Endodermal cell (in vitro differentiated cells): Measurements from ENCODE around the gene SHISA9. TPM values are rescaled to one million over a fixed set of nuclear protein-coding genes. Genes with fewer than 3 reads are reported as not detected.

Source experiments
- DNase-seq: peaks from one replicate; pipeline ENCODE4 v3.0.0-alpha.2; 2017
- H3K27ac ChIP-seq: 2 replicates; pipeline ENCODE4 v1.5.1; 2013; ENCODE audit warnings: mild to moderate bottlenecking, low read depth, low read length, moderate library complexity
- H3K27me3 ChIP-seq: 2 replicates; pipeline ENCODE4 v1.6.1; 2013; ENCODE audit warnings: mild to moderate bottlenecking, low read length, moderate library complexity; ENCODE audit not compliant: insufficient read depth, control insufficient read depth, poor library complexity, severe bottlenecking
- H3K36me3 ChIP-seq: 2 replicates; pipeline ENCODE4 v1.7.0; 2013; ENCODE audit warnings: mild to moderate bottlenecking, low read length, moderate library complexity; ENCODE audit not compliant: control insufficient read depth, insufficient read depth
- H3K4me1 ChIP-seq: one replicate; pipeline ENCODE4 v1.7.0; 2013; ENCODE audit warnings: low read length; ENCODE audit not compliant: control insufficient read depth, insufficient read depth
- H3K4me3 ChIP-seq: 2 replicates; pipeline ENCODE4 v1.5.1; 2013; ENCODE audit warnings: mild to moderate bottlenecking, low read length, moderate library complexity
- H3K9ac ChIP-seq: 2 replicates; pipeline ENCODE4 v1.6.1; 2013; ENCODE audit warnings: mild to moderate bottlenecking, low read length, moderate library complexity; ENCODE audit not compliant: poor library complexity, severe bottlenecking; ENCODE audit errors: extremely low read depth
- H3K9me3 ChIP-seq: 2 replicates; pipeline ENCODE4 v1.6.1; 2013; ENCODE audit warnings: mild to moderate bottlenecking, low read length, moderate library complexity; ENCODE audit not compliant: control insufficient read depth
- H3K27ac Mint-ChIP-seq: 2 replicates; pipeline ENCODE4 v1.8.0; 2020; ENCODE audit warnings: mixed read lengths
- H3K27me3 Mint-ChIP-seq: 2 replicates; pipeline ENCODE4 v1.8.0; 2021; ENCODE audit warnings: mild to moderate bottlenecking, mixed read lengths; ENCODE audit not compliant: insufficient read depth
- H3K36me3 Mint-ChIP-seq: 2 replicates; pipeline ENCODE4 v1.8.0; 2020; ENCODE audit warnings: low read depth, mixed read lengths
- H3K4me1 Mint-ChIP-seq: 2 replicates; pipeline ENCODE4 v1.8.0; 2020; ENCODE audit warnings: mixed read lengths
- H3K4me3 Mint-ChIP-seq: 2 replicates; pipeline ENCODE4 v1.8.0; 2020; ENCODE audit warnings: mild to moderate bottlenecking, moderate library complexity, mixed read lengths
- H3K9me3 Mint-ChIP-seq: 2 replicates; pipeline ENCODE4 v1.8.0; 2020; ENCODE audit warnings: mild to moderate bottlenecking, mixed read lengths
- WGBS, 2 experiments: methylation state at CpG; one replicate each; pipeline versions ENCODE4 v1.1.5 to v1.1.7; 2013; ENCODE audit warnings: missing lambda C conversion rate in 2 of 2, mixed read lengths in 1 of 2; ENCODE audit not compliant: insufficient coverage in 1 of 2, insufficient read length in 1 of 2; 5-methylcytosine and 5-hydroxymethylcytosine counted together
- total RNA-seq, 2 donors: library from RNA; stranded (reverse); fragmentation: NEBNext Ultra II Directional in 1 of 2; extraction: Animal tissue kit (Norgen Biotek cat#: 25700) in 1 of 2; gene quantifications; 2 replicates in 1 of 2; 3 replicates in 1 of 2; pipeline ENCODE4 v1.2.1, GENCODE V29; 2021
- TF ChIP-seq, protein P1 (sequence below): fragments of 200-600 bp; sonication (generic); conservative IDR thresholded peaks from 2 replicates; pipeline ENCODE4 v1.5.0; 2021; ENCODE audit warnings: antibody characterized with exemption, mild to moderate bottlenecking

SHISA9 gene
- total RNA-seq, 2 donors from 2014 or later, result 5.2 to 27.8 TPM

DNA sequence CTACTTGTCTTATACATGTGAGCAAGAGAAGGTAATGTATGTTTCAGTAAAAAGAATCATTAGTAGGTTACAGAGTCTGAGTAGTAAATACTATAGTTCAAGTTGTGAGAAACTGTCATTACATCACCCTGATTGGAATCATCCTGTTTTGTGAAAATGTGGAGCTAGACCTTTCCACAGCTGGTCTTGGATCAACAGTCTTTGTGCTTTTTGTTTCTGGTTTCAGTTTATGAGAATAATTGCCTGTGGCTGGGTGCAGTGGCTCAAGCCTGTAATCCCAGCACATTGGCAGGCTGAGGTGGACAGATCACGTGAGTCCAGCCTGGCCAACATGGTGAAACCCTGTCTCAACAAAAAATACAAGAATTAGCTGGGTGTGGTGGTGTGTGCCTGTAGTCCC is 19.7 kb upstream of the SHISA9 start:
- Histone ChIP-seq H3K4me3 (no peak overlapping the region), H3K9me3 (no peaks in the 10 kb centered on the region), H3K27ac (no peak overlapping the region), H3K27me3 (no peaks in the 10 kb centered on the region), H3K4me1 (no peaks in the 10 kb centered on the region), H3K36me3 (no peaks in the 10 kb centered on the region), H3K9ac (no peak overlapping the region)
- Mint-ChIP-seq H3K27me3 (peaks cover 2% of the 10 kb centered on the region), H3K9me3 (peaks cover 14% of the 10 kb centered on the region), H3K4me1 (no peaks in the 10 kb centered on the region), H3K27ac (no peak overlapping the region), H3K4me3 (no peak overlapping the region), H3K36me3 (no peaks in the 10 kb centered on the region)
- TF ChIP-seq, protein P1, sequence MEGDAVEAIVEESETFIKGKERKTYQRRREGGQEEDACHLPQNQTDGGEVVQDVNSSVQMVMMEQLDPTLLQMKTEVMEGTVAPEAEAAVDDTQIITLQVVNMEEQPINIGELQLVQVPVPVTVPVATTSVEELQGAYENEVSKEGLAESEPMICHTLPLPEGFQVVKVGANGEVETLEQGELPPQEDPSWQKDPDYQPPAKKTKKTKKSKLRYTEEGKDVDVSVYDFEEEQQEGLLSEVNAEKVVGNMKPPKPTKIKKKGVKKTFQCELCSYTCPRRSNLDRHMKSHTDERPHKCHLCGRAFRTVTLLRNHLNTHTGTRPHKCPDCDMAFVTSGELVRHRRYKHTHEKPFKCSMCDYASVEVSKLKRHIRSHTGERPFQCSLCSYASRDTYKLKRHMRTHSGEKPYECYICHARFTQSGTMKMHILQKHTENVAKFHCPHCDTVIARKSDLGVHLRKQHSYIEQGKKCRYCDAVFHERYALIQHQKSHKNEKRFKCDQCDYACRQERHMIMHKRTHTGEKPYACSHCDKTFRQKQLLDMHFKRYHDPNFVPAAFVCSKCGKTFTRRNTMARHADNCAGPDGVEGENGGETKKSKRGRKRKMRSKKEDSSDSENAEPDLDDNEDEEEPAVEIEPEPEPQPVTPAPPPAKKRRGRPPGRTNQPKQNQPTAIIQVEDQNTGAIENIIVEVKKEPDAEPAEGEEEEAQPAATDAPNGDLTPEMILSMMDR, result no peak
- no peak for DNase-seq
- WGBS, 2 experiments, result 100% methylated on average over 1 of the region's 1 CpG; no CpG with 5 or more reads in 1 of the 2 experiments

DNA sequence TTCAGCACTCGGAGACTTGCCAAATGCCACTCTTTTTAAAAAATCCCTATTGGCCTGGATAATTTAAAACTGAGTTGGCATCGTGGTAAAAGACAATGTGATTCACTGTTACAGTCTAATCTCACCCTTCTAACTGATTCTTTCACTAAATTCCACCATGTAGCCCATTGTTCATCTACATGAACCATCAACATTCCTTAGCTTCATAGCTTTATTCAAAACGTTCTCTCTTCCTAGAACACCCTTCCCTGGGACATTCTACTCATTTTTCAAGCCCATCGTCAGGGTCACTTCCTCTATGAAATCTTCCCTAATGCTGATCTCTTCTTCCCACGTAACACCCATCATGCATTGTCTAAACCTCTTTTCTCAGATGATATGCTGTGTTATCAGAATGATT is 15.7 kb upstream of the SHISA9 start:
- H3K4me3 Mint-ChIP-seq, result no peak overlapping the region
- TF ChIP-seq, protein P1, result no peak
- H3K27ac Mint-ChIP-seq, result no peak overlapping the region
- H3K4me1 Mint-ChIP-seq, result no peaks in the 10 kb centered on the region
- H3K36me3 Mint-ChIP-seq, result no peaks in the 10 kb centered on the region
- peaks cover 14% of the 10 kb centered on the region for H3K9me3 Mint-ChIP-seq
- no peaks in the 10 kb centered on the region for H3K27me3 ChIP-seq
- no peak for DNase-seq
- H3K27ac ChIP-seq, result no peak overlapping the region
- no peaks in the 10 kb centered on the region for H3K4me1 ChIP-seq
- H3K4me3 ChIP-seq, result no peak overlapping the region
- no peaks in the 10 kb centered on the region for H3K9me3 ChIP-seq
- H3K9ac ChIP-seq, result no peak overlapping the region
- no peaks in the 10 kb centered on the region for H3K36me3 ChIP-seq
- 73 to 83% methylated on average over 3 to 5 of the region's 5 CpGs for WGBS, 2 experiments
- peaks cover 2% of the 10 kb centered on the region for H3K27me3 Mint-ChIP-seq

DNA sequence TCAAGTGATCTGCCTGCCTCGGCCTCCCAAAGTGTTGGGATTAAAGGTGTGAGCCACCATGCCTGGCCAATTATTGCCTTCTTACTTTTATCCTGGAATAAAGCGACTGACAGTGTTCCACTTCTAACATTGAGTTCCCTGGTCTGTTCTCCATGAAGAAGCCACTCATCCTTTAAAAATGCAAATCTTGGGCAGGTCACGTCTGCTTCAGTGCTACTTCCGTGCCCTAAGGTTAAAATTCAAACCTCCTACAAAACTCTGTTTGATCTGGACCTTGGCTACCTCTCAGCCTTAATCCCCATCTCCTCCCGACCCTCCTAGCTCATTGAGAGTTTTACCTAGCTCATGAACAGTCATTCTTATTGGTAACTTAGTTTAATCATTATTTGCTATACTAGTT is 9.6 kb upstream of the SHISA9 start:
- Histone ChIP-seq H3K27ac (no peak overlapping the region), H3K4me3 (no peak overlapping the region), H3K4me1 (no peaks in the 10 kb centered on the region), H3K27me3 (no peaks in the 10 kb centered on the region), H3K9me3 (no peaks in the 10 kb centered on the region), H3K9ac (no peak overlapping the region), H3K36me3 (no peaks in the 10 kb centered on the region)
- Mint-ChIP-seq H3K36me3 (no peaks in the 10 kb centered on the region), H3K9me3 (no peaks in the 10 kb centered on the region), H3K4me3 (no peak overlapping the region), H3K27ac (no peak overlapping the region), H3K4me1 (peaks cover 1% of the 10 kb centered on the region), H3K27me3 (no peaks in the 10 kb centered on the region)
- no peak for DNase-seq
- TF ChIP-seq, protein P1, result no peak
- WGBS, 2 experiments, result 75 to 82% methylated on average over 4 to 5 of the region's 5 CpGs
